Gastroesophageal sphincter (tissue), 3 donors: ENCODE results near the gene KDM4C.

Experiments
- CTCF ChIP-seq, 4 experiments: fragments of 200-600 bp in 2 of 4; fragments of 450-650 bp in 2 of 4; sonication (generic) in 1 of 4; IDR thresholded peaks; one replicate each; pipeline ENCODE4 v1.5.1; 2017 to 2019; ENCODE audit warnings: antibody characterized with exemption in 4 of 4, mild to moderate bottlenecking in 2 of 4, moderate library complexity in 2 of 4
- EP300 ChIP-seq: sonication (generic); formaldehyde crosslinking; IDR thresholded peaks from one replicate; pipeline ENCODE4 v1.6.1; 2017; ENCODE audit warnings: antibody characterized with exemption, mild to moderate bottlenecking
- POLR2AphosphoS5 ChIP-seq: sonication (generic); formaldehyde crosslinking; IDR thresholded peaks from one replicate; pipeline ENCODE4 v1.6.1; 2017; ENCODE audit warnings: antibody characterized with exemption

DNA sequence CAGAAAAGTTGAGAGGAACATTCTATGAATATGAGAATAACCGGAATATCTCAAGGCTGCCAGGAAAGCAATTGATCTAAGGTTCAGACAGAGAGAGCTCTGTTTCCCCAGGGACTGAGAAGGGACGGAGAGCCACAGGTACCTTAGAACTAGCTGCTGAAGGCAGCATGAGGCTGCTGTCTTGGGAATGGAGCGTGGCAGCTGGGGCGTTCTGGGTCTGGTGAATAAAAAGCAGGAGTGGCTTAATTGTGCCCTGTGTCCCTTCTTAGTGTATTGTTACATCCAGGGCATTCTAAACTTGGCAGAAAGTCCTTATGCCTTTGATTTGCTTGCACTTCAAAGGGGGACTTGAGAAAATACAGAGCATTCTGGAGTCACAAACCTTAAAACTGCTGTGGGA, 434.5 kb downstream of the KDM4C start:
- TF ChIP-seq CTCF (IDR thresholded peaks at IDR 0.05) (no peak), POLR2AphosphoS5 (no peak), EP300 (no peak)
